Testis (tissue), 3 donors: ENCODE measurements around the gene DYNLT5. TPM values are rescaled to one million over a fixed set of nuclear protein-coding genes. Genes with fewer than 3 reads are reported as not detected.

Experiments used
- polyA plus RNA-seq: library from polyadenylated mRNA; stranded (reverse); fragments of 350-450 nt; fragmentation: Illumina TruSeq; extraction: RNeasy Lipid Tissue Mini Kit (QIAGEN cat#74804); gene quantifications from one replicate; pipeline ENCODE4 v1.2.3, GENCODE V29; 2014; ENCODE audit warnings: low read depth, low replicate concordance; ENCODE audit not compliant: insufficient read depth
- total RNA-seq, 2 donors: library from RNA; depleted of rRNA; stranded (reverse); fragments of >200 nt; gene quantifications; one replicate each; pipeline ENCODE4 v1.2.3, GENCODE V29; 2016

The DYNLT5 gene
- total and polyA plus RNA-seq, 3 donors from 2014 or later, result 1.6 TPM; not detected in 2

Other genes starting within 250 kb of the DYNLT5 start
- 10 to 100 TPM; 48.1 to 67.9 TPM for gene SGIP1, start 218.3 kb upstream of the DYNLT5 start, total RNA-seq
- 11.7 TPM for gene SGIP1, start 218.3 kb upstream of the DYNLT5 start, polyA plus RNA-seq
- 1 to 10 TPM in 1 of 2 donors, not detected in 1; 1.3 TPM for gene INSL5, start 48.8 kb downstream of the DYNLT5 start, total RNA-seq
- not detected for gene INSL5, start 48.8 kb downstream of the DYNLT5 start, polyA plus RNA-seq
- 10 to 100 TPM; 21.7 to 40.8 TPM for gene DNAI4, start 172.4 kb downstream of the DYNLT5 start, total RNA-seq
- 56.7 TPM for gene DNAI4, start 172.4 kb downstream of the DYNLT5 start, polyA plus RNA-seq
- gene MIER1, start 172.5 kb downstream of the DYNLT5 start, total RNA-seq, result 10 to 100 TPM; 53.8 to 60.8 TPM
- gene MIER1, start 172.5 kb downstream of the DYNLT5 start, polyA plus RNA-seq, result 28.8 TPM